Subcutaneous adipose tissue (tissue), 4 donors: ENCODE results near the gene TRIP13. TPM values are rescaled to one million over a fixed set of nuclear protein-coding genes. Genes with fewer than 3 reads are reported as not detected.

Experiments
- CTCF ChIP-seq: fragments of 450-650 bp; IDR thresholded peaks from one replicate; pipeline ENCODE4 v1.5.1; 2016; ENCODE audit warnings: low read depth, mild to moderate bottlenecking, control low read depth, antibody characterized with exemption, moderate library complexity
- total RNA-seq, 4 donors: library from RNA; depleted of rRNA; stranded (reverse); fragments of >200 nt; gene quantifications; one replicate each; pipeline ENCODE4 v1.1.0, GENCODE V29; 2016

Gene TRIP13
- total RNA-seq, 4 donors from 2014 or later: 0.75 to 2.4 (median 1.5) TPM; not detected in 1

DNA sequence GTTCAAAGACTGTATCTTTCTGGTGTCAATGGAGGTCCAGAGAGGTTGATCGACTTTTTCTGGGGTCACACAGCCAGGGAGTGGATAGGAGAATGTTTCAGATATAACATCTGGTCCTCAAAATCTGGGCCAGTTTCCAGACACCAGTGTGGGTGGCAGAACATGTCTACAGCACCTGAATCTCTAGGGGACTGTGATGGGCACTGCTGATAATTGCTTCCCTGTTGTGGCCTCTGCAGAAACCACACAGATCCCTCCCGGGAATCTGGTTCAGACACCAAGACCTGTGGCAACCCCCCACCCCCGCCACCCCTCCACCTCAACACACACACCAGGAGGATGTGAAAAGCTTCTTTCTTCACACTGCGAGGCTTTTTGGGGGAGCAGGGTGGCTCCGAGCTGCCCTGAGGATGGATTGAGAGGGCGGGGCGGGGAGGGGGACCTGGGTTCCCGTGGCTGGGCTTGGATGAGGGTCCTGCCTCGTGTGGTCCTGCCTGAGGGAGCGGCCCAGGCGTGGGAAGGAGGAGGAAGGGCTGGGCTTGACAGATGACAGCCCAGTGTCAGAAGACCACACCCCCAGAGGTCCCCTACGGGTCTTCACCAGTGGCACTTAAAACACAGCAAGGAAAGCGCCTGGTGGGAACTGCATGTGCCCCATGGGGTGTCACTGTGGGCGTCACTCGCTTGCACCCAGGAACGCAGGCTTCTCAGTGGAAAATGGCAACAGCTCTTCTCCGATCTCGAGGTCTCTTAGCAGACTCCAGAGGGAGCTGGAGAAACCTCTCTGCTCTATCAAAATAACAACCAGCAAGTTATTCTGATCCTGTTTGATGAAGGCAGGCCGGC is 55.2 kb downstream of the TRIP13 start:
- no peak for TF ChIP-seq CTCF

DNA sequence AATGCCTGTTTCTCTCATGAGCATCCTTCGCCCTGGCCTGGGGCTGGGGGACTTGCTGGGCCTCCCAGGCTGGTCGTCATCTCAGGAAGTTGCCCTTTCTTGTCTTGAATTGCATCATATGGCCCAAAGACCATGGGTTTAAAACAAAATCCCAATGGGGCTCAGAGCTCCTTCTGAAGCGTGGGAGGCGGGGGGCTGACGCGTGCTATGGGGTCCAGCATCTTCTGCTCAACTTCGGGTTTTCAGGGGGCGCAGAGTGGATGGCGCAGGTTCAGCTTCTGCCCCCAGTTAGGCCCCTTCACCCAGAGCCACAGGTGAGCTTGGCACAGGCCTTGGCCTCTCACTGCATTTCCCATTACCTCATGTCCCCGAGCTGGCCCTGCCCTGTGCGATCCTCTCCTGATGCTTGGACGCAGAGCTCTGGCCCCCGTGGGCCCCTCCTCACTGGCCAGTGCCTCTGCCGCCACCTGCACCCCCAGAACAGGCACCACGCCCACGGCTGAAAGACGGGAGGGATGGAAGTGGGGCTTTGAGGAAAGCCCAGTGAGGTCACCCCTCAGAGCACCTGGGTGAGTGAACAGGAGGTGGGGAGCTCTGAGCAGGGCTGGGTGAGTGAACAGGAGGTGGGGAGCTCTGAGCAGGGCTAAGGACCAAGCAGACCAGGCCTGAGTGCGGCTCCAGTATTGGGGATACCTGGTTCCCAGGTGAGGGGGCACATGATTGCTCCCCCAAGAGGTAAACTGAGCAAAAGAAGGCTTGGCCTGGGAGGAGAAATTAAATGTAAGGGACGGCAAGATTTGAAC is 56.0 kb downstream of the TRIP13 start:
- no peak for TF ChIP-seq CTCF

GRCh38 chr5:949275-949543 is 56.5 kb downstream of the TRIP13 start:
- TF ChIP-seq CTCF: no peak

DNA sequence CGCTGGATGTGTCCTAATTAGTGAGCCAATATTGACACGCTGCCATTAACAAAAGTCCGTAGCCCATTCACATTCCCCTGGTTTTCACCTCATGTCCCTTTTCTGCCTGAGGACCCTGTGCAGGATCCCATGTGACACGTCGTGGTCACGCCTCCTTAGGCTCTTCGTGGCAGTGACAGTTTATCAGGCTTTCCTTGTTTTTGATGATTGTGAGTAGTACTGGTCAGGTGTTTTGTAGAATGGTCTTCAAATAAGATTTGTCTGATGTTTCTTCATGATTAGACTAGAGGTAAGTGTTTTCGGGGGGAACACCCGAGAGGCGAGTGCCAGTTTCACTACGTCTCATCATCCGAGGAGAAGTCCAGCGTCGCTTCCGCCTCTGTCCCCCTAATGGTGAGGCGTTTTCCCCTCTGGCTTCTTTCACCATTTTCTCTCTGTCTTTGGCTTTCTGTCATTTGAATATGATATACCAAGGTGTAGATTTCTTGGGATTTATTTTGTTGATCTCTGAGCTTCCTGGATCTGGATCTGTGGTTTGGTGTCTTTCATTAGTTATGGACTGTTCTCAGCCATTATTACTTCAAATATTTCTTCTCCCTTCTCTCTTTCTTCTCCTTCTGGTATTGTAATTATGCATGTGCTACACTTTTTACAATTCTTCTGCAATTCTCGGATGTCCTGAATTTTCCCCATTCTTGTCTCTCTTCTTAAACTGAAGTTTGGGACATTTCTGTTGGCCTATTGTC is 57.3 kb downstream of the TRIP13 start:
- TF ChIP-seq CTCF: no peak

GRCh38 chr5:951940-952596 is 59.4 kb downstream of the TRIP13 start:
- no peak for TF ChIP-seq CTCF

- no peak for TF ChIP-seq CTCF
Observed at GRCh38 chr5:952597-953271, 60.0 kb downstream of the TRIP13 start.
